HG02571 (cell line): ENCODE results near the gene PHACTR1.

ENCODE experiments used
- ATAC-seq: cut with Tn5 transposase; IDR thresholded peaks from one replicate; pipeline ENCODE4 v1.9.1; 2021; ENCODE audit warnings: mild to moderate bottlenecking, moderate library complexity; ENCODE audit not compliant: unreplicated experiment

The PHACTR1 gene

DNA sequence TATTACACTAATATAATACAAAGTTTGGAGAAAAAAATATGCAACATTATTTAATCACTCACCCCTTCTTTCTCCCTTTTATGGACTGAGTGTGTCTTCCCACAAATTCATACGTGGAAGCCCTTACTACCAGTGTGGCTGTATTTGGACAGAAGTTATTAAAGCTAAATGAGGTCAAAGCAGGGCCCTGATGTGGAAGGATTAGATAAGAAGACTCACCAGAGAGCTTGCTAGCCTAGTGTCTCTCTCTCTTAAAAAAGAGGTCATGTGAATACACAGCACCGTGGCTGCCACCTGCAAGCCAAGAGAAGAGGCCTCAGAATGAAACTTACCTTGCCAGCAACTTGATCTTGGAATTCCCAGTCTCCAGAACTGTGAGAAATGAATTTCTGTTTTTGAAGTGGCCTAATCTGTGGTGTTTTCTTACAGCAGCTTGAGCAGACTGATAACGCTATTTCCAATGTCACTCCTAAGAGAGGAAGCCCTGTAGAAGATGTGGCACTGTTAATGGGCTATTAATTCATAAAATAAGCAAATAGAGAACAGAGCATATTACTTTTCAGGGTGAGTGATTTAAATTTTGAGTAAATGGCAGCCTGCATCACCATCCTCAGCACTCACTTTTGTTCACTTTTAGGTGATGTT is 378.3 kb downstream of the PHACTR1 start:
- ATAC-seq = no peak

DNA sequence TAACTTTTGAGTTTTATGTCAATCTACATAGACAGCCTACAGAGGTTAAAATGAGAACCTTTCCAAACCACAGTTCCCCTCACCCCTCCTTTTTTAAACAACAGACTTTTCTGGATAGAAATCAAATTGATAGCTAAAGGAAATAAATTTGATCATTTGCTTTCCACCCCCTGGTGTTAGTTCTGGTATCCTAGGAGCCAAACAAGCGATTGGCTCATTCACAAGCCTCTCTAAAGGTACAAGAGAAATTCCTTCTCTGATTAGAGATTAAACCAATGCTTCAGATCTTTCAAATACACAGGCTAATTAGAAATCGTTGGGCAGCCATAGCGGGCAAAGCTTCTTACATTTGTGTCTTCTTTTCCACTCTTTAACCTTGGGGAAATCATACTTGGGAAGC is 379.5 kb downstream of the PHACTR1 start:
- no peak for ATAC-seq

DNA sequence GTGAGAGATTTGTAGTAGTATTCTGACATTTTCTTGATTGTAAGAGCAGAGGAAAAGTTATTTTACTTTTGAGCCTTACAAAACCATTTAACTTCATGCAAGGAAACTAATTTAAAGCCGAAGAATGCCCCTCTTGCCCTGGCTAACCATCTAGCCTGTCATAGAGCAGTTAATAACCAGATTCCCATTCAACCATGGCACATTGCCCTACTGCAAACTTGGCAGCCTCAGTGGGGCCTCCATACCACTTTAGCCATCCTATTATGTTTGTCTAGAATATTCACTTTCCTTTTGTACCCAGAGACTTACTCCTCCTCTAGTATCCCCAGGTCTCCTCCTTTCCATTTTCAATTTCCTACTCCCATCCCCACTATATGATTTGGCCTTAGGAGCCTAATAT is 380.9 kb downstream of the PHACTR1 start:
- no peak for ATAC-seq

DNA sequence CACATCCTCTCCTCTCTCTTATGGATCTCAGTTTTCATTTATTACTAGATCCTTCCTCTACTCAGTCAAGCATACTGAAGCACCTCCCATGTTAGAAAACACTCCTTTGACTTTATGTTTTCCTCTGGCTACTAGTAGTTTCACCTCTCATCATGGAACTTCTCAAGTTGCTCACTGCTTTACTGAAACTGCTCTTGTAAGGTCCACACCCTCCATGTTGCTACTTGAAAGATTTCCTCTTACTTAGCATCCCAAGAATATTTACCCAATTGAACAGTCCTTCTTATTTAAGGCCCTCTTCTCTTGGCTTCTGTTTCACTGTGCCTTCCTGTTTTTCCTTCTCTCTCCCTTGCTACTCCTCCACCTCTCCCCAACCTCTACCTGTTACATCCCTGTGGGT is 381.4 kb downstream of the PHACTR1 start:
- ATAC-seq = no peak

DNA sequence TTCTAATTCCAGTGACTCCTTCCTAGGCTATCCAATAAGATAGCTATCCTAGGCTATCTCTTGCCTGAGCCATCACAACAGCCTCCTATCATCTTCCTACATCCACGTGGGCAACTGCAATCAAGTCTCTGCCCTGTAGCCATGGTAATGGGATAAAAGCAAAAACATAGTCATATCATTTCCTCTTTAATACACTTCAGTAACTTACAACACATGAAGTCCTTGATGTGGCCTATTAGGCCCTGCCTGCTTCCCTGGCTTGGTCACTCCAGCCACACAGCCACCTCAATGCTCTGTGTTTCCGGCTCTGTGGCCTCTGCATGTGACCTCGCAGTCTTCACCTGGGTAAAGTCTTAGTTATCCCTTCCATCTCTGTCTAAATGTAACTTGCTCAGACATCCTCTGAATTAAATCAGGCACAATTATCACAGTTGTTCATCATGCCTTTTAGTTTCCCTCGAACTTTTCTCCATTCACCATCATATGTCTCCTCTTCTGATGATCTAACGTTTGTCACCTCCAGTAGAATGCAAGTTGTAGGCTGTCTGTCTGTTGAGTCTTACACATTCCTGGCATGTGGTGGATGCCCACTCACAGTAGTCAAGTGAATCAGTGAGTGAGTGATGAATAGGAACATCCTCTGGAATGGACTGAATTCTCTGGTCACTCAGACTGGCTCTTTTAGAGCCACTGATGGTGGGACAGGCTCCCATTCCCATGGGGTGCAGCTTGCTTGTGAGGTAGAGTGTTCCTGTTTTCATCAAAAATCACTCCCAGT is 382.4 kb downstream of the PHACTR1 start:
- ATAC-seq = no peak

DNA sequence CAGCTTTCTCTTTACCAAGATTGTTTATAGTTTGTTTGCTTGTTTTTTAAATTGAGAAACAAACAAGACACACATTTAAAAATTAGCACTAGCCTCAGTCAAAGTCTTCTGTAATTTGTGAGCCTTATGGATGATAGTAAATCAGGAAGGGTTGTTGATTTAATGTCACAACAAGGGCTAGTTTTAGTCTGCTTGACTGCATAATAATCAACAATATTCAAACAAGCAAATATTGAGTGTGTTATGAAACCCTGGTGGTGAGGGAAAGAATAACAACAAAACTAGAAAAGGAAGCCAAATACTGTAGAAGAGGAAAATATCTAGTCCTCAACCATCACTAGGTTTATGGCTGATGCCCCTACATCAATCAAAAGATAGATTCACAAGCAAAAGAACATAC is 383.2 kb downstream of the PHACTR1 start:
- no peak for ATAC-seq

DNA sequence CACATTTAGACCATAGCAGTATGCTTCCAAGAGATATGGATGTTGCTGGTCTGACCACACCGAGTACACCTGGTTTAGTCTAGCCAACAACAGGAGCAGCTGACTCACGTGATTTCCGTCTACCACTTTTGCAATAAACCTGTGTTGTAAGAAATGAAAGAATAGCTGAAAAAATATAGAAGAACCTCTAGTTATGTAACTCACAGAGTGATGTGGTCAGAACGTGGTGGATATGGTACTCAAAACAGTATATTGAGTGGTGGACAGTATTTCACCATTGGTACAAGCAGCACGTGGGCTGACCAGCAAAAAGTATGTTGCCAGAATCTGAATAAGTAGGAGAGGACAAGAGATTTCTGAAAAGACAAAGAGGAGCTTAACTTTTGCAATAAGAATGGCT is 384.8 kb downstream of the PHACTR1 start:
- no peak for ATAC-seq

DNA sequence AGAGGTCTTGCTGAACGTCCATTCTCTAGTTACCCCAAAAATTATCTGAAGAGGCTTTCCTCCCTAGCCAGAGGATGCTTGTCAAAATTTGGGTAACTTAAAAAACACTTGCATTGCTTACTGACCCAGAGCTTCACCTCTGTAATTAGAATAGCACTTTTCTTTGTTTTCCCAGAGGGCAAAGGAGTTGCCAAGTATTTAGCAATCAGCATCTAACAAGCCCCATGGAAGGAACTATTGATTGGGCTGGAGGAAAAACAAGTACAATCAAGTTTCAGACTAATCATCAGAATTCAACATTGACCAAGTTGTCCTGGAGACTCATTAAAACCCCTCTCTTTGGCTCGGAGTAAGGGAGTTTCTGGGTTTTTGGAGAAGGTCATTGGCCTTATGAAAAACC is 385.4 kb downstream of the PHACTR1 start:
- ATAC-seq = no peak

DNA sequence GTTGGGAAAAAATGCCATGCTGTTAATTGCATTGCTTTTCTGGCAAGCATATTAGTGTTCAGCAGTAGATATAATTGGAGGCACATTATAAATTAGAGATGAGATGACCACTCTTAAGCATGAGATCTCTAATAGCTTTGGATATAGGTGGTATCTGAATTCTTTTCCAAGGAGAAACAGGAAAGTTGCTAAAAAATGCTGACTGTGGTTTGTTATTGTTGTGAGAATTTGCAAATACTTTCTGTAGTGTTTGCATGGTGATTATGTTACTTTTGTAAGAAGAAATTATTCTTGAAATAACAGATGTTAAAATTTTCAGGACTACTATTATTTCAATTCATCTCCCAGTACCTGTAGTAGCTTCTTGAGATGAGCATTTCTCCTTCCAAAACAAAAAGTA is 386.6 kb downstream of the PHACTR1 start:
- no peak for ATAC-seq

DNA sequence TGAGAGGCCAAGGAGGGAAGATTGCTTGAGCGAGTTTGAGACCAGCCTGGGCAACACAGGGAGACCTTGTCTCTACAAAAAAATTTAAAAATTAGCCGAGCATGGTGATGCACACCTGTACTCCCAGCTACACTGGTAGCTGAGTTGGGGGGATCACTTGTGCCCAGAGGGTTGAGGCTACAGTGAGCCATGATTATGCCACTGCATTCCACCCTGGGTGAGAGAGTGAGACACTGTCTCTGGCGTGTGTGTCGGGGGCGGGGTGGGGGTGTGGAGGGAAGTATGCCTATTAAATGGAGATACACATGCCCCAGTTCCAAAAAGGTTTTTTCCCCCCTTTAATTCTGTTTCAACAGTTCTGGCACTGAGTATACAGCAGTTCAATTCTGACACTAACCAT is 388.6 kb downstream of the PHACTR1 start:
- no peak for ATAC-seq

DNA sequence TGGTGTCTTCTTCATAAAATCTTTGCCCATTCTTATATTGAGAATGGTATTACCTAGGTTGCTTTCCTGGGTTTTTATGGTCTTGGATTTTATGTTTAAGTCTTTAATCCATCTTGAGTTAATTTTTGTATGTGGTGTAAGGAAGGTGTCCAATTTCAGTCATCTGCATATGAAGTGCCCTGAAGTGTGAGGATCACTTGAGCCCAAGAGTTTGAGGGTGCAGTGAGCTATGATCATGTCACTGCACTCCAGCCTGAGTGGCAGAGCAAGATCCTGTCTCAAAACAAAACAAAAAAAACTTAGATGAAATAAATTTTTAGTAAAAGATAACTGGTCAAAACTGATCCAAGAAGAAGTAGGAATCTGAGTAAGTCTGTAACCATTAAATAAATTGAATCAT is 396.4 kb downstream of the PHACTR1 start:
- no peak for ATAC-seq

DNA sequence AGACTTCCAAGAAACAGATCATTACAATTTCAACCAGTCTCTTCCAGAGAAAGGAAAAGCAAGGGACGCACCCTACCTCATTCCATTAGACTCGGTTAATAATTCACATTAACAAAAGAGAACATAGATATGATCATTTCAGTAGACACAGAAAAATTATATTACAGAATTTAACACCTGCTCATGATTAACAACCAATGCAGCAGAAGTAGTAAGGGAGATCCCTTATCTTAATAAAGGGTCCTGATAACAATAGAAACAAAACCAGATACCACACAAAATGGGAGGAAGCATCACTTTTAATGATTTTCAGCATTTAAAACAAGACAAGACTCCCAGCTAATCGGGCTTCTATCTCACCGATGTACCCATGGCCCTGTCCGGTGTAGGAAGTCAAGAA is 396.8 kb downstream of the PHACTR1 start:
- no peak for ATAC-seq

DNA sequence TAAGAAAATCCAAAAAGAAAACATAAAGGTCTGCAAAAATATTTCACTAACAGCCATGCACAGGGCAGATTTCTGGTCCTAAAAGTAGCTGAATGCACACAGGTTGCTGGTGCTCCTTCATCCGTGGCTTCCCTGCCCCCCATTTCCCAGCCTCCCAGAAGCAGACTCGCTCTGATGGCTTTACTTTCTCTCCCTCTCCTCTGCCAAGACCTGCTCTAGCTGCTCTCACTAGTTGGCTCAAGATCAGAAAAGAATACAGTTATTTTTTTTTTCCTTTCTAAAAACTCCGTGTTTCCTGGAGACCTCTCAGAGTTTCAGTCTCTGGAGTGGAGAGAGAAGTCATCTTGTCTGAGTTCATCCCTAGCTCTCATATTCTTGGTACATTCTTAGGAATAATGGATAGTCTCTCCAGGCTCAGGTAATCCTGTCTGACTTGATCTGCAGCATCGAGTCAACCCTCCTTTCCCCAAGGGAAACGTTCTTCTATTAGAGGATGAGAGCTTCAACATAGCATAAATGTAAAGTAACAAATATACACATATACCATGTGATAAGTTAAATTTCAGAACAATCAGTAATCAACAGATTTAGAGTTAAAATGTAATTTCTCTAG is 397.5 kb downstream of the PHACTR1 start:
- ATAC-seq = no peak

DNA sequence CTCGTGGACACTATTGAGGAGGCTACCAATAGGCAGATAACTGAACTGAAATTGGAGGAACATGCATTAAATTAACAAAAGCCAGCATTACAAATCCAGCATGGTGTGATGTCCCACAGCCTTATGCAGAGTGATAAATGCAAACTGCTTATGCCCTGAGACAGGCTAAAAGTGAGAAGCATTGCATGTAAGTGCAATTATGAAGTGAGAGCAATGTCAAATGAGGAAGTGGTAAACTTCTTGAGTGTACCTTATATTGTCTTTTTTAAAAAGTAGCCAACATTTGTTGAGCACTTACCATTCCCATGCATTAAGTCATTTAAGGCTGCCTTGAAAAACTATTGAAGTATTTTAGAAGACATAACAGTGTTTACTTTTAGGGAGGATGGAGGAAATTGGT is 399.6 kb downstream of the PHACTR1 start:
- ATAC-seq = no peak

DNA sequence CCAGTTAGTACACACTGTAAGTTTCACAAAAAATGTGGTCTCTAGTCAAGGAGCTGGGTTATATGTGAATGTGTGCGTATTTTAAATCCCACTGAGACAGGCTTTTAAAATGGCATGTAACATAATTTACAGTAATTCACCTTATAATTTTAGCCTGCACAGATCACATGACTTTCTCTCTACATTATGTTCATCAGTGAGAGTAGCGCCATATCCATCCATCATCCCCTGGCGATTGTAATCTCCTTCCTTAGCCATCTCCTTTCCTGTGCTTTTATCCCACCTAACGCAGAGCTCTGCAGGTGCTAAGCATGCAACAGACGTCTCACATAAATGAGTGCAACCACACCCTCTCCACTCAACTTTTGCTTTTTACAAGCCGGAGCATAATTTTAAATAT is 401.0 kb downstream of the PHACTR1 start:
- no peak for ATAC-seq

DNA sequence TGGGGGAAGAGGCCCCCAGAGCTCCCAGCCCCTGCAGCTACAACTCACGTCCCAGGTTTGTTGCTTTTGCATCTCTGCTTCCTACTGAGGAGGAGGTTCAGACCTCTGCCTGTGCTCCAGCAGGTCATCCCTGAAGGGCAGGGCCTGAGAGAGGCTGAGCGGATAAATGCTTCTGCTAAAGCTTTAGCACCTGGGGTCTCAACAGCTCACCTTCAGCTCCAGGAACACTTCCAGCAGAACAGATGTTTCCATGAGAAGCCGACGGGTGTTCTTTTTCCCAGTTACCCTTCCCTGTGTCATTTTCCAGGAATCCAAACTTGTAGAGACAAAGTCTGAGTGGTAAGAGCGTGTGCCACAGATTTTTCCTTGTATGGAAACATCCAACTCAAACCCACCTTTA is 403.0 kb downstream of the PHACTR1 start:
- no peak for ATAC-seq

DNA sequence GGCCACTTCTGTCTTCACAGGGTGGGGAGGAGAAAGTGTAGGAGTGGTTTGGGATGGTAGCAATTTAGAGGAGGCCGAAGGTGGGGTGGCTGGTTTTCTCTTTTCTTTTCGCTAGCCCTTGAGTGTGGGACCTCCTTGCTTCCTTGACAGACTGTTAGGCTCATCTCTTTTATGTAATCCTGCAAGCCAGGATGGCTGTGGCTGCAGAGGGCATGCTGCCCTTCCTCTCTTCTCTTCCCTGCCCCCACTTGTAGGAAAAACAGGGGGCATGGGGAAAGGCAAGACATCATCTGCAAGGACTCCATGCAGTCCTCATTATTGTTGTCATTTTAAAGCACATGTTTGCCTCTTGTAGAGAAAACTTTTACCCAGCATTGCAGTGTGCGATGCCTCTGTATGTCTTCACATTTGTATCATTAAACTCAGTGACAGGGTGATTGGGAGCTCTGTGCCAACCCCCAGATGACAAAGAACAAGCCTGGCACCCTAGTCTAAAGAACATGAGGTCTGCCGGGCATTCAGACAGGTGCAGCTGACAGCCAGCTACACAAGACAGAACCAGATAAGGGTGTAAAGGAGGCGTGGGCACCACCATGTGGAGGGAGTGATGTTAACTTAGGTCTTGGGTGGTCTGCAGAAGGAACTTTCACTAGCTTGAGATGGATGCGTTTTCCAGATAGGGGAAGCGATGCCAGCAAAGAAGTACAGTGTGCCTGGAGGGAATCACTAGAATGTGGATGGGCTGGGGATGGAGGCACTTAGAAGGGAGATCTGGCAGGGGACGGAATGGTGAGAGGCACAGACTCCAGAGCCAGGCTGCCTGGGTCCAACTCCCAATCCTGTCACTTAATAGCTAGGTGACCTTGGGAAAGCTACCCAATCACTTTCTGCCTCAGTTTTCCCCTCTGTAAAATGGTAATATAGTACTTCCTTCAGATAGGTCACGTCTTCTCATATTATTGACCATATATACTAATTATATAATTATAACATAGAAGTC is 404.2 kb downstream of the PHACTR1 start:
- no peak for ATAC-seq

DNA sequence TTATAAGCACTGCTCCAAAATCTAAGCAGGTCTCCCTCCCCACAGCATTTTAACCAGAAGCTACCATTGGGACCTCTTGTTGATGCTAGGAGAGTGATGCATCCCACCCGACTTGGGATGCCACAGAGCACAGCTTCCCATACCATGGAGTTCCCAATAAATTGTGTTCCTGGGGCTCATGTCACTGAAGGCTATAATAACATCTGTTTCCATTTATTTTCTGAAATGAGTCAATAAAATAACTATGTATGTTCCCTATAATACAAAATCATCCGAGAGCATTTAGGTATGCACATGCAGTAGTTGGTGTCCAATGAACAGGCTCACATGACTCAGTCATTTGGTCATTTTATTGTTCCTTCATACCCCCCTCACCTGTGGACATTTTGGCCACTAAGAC is 407.6 kb downstream of the PHACTR1 start:
- ATAC-seq = no peak

DNA sequence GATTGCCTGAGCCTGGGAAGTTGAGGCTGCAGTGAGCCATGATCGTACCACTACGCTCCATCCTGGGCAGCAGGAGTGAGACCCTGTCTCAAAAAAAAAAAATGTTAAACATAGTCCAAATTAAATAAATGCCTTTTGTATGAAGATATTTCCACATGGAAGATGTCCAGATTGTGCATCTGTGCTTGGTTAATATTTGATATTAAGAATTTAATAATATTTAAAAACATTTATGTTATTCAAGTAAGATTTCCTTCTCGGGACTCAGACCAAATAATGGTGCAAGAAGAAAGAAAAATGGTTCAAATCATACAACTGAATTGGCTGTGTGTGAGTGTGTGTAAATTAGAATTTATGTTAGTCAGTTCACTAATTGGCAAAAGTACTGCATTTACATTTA is 409.3 kb downstream of the PHACTR1 start:
- no peak for ATAC-seq

DNA sequence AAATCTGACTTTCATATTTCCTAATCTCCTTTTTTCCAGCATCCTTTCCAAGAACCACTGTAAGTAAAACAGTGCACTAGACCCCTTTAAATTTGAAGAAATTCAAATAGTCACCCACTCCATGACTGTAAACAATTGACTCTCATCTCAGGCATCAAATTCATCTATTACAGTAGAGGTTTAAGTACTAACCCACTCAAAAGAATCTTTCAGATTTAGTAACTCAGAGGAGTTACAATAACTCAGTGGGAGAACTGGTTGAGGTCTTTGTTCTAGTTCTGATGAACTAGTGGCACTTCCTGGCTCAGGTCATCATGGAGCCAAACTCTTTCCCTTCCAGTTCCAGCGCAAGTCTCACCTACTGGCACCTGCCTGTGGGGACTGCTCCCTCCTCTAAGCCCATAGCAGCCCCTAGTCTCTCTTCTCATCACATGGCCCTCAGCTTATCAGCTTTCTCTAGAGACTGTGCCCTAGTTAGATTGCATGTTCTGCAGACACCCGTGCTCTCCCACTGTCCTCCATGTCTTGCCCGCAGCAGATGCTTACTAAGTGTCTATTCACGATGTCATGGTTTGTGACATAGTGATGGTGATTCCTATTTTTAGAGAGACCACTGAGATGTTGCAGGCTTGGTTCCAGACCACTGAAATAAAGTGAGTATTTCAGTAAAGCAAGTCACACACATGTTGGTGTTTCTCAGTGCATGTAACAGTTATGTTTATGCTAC is 415.5 kb downstream of the PHACTR1 start:
- ATAC-seq = no peak
